Stimulated activated naive CD8-positive, alpha-beta T cell treated with anti-CD3 and anti-CD28 coated beads, Interleukin-15, Interleukin-2, amounts not matched to agents 100 ng/mL and 50 ng/mL, for 24 hours (primary cell): ENCODE results near the gene CHN2.
"Not testable (repeated sequence)": the region's sequence is repeated elsewhere in the genome, so short reads cannot be mapped to it uniquely, and the experiment has no call there.

Experiments
- H3K27ac Mint-ChIP-seq: one replicate; pipeline ENCODE4 v1.8.0; 2021; ENCODE audit warnings: mild to moderate bottlenecking, mixed read lengths
- H3K27me3 Mint-ChIP-seq: one replicate; pipeline ENCODE4 v1.8.0; 2021; ENCODE audit warnings: mixed read lengths
- H3K36me3 Mint-ChIP-seq: one replicate; pipeline ENCODE4 v1.8.0; 2021; ENCODE audit warnings: low read depth, mixed read lengths
- H3K4me1 Mint-ChIP-seq: one replicate; pipeline ENCODE4 v1.8.0; 2021; ENCODE audit warnings: low read depth, mixed read lengths
- H3K4me3 Mint-ChIP-seq: one replicate; pipeline ENCODE4 v1.8.0; 2021; ENCODE audit warnings: mild to moderate bottlenecking, mixed read lengths
- H3K9me3 Mint-ChIP-seq: one replicate; pipeline ENCODE4 v1.8.0; 2021; ENCODE audit warnings: mixed read lengths

CHN2 gene

DNA sequence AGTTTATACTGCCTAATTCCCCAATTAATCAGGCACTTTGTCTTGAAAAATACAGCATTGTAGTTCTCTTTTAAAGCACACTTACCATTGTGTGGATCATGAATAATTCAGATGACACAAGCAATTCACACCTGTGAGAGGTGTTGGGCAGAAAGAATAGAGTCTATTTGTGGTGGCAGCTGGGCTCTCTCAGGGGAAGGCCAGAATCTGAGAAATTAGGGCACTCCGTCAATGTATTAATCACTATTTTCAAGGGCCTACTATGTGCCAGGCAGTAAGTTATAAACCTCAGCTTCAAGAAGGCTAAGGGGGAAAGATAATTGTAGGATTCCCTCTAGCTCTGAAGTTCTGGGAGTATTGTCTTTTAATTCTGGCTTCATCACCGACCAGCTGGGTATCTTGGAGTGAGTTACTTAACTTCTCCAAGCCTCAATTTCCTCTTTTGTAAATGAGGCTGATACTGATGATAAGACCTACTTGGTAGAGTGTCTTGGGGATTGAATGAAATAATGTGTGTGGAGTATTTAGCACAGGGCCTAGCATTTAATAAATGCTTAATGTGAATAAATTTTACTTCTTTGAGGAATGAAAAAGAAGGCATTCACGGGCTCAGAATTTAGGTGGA is 2.5 kb downstream of the CHN2 start:
- Mint-ChIP-seq H3K4me1 (peaks cover 22% of the 10 kb centered on the region), H3K4me3 (peak overlapping the region; percentile 77), H3K36me3 (no peaks in the 10 kb centered on the region)

DNA sequence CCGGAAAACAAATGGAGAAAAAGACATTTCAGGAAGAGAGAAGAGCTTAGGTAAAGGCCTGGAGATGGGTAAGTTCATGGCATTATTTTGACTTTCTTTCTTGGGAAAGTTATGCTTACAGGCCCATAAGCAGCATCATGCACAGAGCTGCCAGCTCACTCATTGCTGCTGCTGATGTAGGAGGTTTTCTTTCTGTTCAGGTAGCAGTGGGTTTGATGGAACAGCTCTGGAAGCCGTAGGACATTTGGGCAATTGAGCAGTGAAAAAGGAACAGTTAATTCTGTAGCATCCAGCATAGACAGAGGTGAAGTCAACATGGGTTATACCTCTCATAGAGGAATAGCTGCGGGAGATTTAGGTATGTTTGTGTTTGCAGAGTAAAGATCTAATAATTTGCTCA is 3.3 kb downstream of the CHN2 start:
- H3K9me3 Mint-ChIP-seq = no peaks in the 10 kb centered on the region
- H3K4me3 Mint-ChIP-seq = no peak overlapping the region
- H3K27ac Mint-ChIP-seq = no peak overlapping the region
- peaks cover 22% of the 10 kb centered on the region for H3K4me1 Mint-ChIP-seq
- H3K27me3 Mint-ChIP-seq = peaks cover 46% of the 10 kb centered on the region
- no peaks in the 10 kb centered on the region for H3K36me3 Mint-ChIP-seq

More for the DNA sequence above, 2.5 kb downstream of the CHN2 start:
- H3K27me3 Mint-ChIP-seq = peaks cover 55% of the 10 kb centered on the region
- no peak overlapping the region for H3K27ac Mint-ChIP-seq
- no peaks in the 10 kb centered on the region for H3K9me3 Mint-ChIP-seq

DNA sequence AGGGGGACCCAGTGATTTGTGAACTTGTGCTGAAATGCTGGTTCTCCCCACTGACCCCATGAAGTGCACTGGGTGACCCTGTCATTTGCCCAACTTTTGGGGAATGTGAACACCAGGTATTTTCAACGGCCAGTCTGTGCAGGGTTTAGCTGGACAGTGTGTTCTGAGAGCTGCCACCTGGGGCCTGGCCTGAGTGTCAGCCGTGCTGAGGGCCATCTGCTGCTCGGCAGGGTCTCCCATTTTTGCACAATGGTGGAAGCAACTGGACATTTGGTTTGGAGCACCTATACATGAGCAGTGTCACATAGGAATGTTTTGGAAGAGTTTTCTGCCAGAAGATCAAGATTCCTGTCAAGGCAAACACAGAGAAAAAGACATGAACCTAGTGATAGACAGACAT is 5.2 kb downstream of the CHN2 start:
- Mint-ChIP-seq H3K4me1 (peaks cover 22% of the 10 kb centered on the region), H3K27me3 (peaks cover 34% of the 10 kb centered on the region)

DNA sequence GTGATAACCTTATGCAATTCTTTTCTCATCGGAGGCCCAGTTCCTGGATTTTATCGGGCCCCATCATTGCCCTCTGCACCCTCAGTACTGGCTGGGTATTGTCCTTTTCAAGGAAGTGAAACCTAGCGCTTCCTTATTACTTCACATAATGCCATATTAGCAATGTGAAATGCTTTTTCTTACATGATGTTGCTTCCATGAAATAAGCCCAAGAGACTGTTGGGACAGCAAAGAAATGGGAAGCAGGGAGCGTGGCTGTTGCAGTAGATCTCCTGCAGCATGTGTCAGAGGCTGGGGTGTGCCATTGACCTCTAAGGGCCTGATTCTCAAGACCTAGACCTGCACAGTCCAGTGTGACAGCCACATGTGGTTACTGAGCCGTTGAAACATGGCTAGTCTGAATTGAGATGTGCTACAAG is 8.1 kb downstream of the CHN2 start:
- H3K4me1 Mint-ChIP-seq = peaks cover 10% of the 10 kb centered on the region
- H3K9me3 Mint-ChIP-seq = no peaks in the 10 kb centered on the region
- H3K27me3 Mint-ChIP-seq = peaks cover 9% of the 10 kb centered on the region
- no peaks in the 10 kb centered on the region for H3K36me3 Mint-ChIP-seq
- H3K27ac Mint-ChIP-seq = no peak overlapping the region
- H3K4me3 Mint-ChIP-seq = no peak overlapping the region

More for the DNA sequence above, 5.2 kb downstream of the CHN2 start:
- Mint-ChIP-seq H3K36me3 (no peaks in the 10 kb centered on the region), H3K27ac (no peak overlapping the region), H3K9me3 (no peaks in the 10 kb centered on the region), H3K4me3 (no peak overlapping the region)

DNA sequence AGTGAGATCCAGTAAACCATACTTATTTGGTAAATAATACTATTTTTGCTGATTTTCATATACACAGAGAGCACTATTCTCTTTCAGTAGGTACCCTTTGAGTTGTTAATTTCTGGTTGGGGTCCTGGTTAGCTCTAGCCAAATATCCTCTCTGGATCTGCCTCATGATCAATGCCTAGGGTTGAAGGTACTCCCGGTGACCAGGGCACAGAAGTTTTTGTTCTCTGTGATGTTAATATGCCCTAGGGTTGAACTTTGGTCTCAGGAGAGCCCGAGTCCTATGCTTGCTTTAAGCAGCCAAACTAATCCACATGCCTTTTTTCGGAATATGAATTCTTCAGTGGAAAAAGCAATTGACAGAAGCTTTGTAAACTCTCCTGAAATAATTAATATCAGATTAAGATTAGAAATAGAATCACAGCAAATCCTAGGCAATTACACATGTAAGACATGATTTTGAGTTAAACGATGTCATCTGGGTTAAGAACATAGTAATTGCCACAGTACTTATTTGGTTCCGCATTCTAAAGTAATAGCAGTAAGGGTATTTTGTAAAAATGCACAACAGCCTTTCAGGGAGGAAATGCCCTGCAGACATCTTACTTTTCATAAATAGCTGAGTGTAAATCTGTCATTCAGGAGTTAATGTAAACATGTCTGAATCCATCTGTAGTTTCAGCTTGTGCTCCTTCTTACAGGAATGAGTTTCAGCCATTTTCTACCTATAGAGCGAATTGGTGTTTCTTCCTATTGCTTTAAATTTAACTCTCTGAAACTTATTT is 10.1 kb downstream of the CHN2 start:
- no peaks in the 10 kb centered on the region for H3K9me3 Mint-ChIP-seq
- no peaks in the 10 kb centered on the region for H3K27me3 Mint-ChIP-seq
- H3K4me1 Mint-ChIP-seq = peaks cover 21% of the 10 kb centered on the region
- no peak overlapping the region for H3K4me3 Mint-ChIP-seq
- no peaks in the 10 kb centered on the region for H3K36me3 Mint-ChIP-seq
- no peak overlapping the region for H3K27ac Mint-ChIP-seq

DNA sequence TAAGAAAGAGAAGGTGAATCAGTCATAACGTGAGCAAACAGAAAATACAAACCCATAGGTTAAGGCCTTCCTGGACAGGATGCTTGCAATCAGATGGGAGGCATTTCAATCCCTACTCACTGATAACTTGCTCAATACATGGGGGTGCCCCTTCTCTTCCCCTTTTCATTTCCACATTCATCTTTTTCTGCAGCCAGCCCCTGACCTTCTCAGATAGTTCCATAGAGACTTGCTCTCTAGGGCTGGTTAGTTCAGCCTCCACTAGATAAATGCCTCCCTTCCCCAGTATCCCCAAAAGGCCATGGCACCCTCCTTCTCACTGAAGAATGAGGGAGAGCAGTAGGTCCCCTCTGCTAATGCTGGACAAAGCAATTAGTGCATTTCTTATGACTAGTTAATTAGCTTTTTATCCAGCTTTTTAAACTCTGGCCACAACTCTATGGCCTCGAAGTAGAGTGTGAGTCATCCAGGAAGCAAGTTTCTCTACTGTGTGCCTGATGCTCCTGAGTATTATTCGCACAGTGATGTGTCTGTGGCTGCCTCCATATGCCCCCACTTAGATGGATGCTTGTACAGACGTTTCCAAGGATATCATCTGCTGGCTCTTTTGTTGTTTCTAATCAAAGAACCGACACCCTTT is 12.7 kb downstream of the CHN2 start:
- H3K36me3 Mint-ChIP-seq = no peaks in the 10 kb centered on the region
- H3K9me3 Mint-ChIP-seq = no peaks in the 10 kb centered on the region
- no peaks in the 10 kb centered on the region for H3K27me3 Mint-ChIP-seq
- no peak overlapping the region for H3K4me3 Mint-ChIP-seq
- peaks cover 21% of the 10 kb centered on the region for H3K4me1 Mint-ChIP-seq
- no peak overlapping the region for H3K27ac Mint-ChIP-seq

DNA sequence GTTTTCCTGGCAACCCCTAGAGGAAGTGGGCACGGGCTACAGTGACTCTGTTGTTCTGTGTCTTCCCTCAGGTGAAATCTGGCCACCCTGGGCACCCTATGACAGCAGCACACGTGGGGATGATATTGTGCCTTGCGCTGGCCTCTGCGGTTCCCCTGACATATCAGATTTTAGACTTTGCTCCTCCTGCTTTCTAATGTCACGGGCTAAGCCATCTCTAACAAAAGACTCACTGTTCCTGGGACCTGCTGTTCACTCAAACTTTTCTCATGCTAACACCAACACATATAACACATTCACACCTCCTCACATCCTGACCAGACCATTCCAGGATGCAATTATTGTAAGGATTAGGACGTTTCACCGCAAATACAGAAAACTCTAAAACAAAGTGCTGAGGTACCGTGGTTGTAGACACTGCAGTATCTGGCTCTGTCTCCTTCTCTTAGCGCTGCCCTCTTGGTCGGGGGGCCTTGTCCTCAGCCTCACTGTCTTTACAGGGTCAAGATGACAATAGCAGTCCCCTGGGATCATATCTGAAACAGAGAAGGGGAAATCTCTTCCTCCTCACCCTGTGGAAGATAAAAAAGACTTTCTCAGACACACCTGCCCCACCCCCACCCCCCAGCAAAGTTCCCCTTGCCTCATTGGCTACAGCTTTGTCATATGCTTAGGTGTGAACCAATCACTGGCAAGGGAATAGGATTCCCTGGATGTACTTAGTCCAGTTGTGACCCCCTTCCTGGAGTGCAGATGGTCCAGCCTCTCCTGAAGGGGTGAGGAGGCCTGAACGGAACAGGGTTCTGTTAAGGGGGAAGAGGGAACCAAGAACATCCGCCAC is 14.1 kb downstream of the CHN2 start:
- Mint-ChIP-seq H3K4me3 (no peak overlapping the region), H3K9me3 (no peaks in the 10 kb centered on the region), H3K27me3 (no peaks in the 10 kb centered on the region), H3K4me1 (peaks cover 21% of the 10 kb centered on the region), H3K36me3 (no peaks in the 10 kb centered on the region), H3K27ac (no peak overlapping the region)

DNA sequence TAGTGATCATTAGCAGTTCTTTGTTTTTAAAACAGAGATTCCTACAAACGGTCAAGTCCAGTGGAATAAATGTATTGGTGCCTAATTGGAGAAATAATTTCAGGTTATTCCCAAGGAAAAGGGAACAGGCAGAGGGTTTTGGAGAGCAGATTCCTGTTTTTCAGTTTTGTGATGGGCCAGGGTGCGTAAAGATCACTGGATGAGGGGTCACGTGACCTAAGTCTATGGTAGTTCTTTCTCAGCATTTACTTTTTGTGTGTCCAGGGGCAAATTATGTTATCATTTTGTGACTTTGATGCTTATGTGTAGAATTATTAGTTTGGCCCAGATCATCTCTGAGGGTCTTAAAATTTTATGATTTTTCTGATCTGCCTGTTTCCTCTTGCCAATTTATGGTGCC is 15.2 kb downstream of the CHN2 start:
- Mint-ChIP-seq H3K9me3 (no peaks in the 10 kb centered on the region), H3K4me3 (no peak overlapping the region), H3K27ac (no peak overlapping the region), H3K36me3 (no peaks in the 10 kb centered on the region), H3K27me3 (no peaks in the 10 kb centered on the region), H3K4me1 (peaks cover 21% of the 10 kb centered on the region)

DNA sequence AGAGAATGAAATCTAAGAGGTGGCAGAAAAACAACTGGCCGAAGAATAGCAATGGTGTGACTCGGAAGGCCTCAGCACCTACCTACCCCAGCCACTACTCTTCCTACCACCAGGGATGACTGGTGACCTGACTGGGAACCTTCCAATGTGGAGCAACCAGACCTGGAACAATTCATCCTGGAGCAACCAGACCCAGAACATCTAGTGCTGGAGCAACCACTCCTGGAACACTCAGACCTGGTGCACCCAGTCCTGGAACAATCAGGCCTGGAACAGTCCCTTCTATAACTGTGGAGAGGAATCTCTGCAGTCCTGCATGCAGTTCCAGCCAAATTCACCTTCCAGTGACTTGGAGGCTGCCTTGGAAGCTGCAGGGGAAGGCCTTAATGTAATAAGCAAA is 18.2 kb downstream of the CHN2 start:
- H3K36me3 Mint-ChIP-seq, H3K27ac Mint-ChIP-seq, H3K4me1 Mint-ChIP-seq, H3K27me3 Mint-ChIP-seq, H3K4me3 Mint-ChIP-seq, H3K9me3 Mint-ChIP-seq: not testable (repeated sequence)

DNA sequence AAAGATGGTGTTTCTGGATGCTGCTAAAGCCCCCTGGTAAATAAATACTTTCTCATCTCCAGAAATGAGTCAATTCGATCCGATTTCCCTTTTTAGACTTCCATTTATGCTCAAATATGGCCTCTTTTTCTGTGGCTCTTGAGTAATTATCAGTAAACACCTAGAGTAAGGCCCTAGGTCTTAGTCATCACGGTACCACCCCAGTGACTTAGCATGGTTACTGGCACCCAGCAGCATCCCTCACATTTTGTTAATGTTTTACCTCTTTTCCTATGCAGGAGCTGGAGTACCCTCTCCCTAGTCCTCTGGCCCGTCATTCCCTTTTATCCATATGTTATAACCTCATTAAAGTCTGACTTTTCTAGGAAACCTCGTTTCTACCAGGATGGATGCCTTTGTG is 19.5 kb downstream of the CHN2 start:
- H3K4me1 Mint-ChIP-seq = no peaks in the 10 kb centered on the region
- no peaks in the 10 kb centered on the region for H3K9me3 Mint-ChIP-seq
- H3K4me3 Mint-ChIP-seq = no peak overlapping the region
- no peaks in the 10 kb centered on the region for H3K36me3 Mint-ChIP-seq
- H3K27ac Mint-ChIP-seq = no peak overlapping the region
- no peaks in the 10 kb centered on the region for H3K27me3 Mint-ChIP-seq

DNA sequence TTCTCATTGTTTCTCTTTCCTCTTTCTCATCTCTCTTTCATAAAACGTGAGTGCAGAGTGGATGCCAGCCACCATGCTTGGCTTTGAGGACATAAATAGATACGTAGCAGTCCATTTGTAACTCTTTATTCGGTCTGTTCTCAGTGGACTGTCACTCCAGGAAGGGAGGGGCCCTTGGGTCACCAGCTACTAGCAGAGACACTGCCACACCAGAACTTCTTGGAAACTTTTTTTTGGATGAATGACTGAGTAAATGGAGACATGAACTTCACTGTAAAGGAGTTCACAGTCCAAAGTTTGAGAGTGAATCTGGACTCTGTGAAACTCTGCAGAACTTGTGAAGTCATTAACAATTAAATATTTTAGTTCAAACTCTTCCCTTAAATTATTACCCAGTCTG is 20.2 kb downstream of the CHN2 start:
- H3K36me3 Mint-ChIP-seq = no peaks in the 10 kb centered on the region
- no peak overlapping the region for H3K27ac Mint-ChIP-seq
- H3K27me3 Mint-ChIP-seq = no peaks in the 10 kb centered on the region
- H3K4me1 Mint-ChIP-seq = no peaks in the 10 kb centered on the region
- no peaks in the 10 kb centered on the region for H3K9me3 Mint-ChIP-seq
- H3K4me3 Mint-ChIP-seq = no peak overlapping the region

DNA sequence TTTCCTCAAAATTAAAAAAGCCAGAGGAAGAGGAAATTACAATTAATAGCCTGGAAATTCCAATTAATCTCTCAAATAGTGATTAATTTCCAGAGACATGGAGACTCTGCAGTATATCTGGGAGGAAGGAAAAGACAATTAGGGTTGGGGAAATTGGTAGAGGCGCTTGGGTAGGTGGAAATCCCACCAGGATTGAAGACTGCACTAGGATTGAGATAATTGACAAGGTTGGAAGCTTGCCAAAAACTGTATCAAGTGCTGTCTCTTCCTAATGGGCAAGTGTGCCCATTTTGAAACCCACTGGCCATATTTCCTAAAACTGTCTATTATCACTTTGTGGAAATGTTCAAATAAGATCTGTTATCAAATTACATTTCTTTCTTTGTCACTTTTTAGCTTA is 21.6 kb downstream of the CHN2 start:
- no peaks in the 10 kb centered on the region for H3K36me3 Mint-ChIP-seq
- H3K9me3 Mint-ChIP-seq = no peaks in the 10 kb centered on the region
- H3K4me1 Mint-ChIP-seq = no peaks in the 10 kb centered on the region
- H3K4me3 Mint-ChIP-seq = no peak overlapping the region
- no peaks in the 10 kb centered on the region for H3K27me3 Mint-ChIP-seq
- no peak overlapping the region for H3K27ac Mint-ChIP-seq

DNA sequence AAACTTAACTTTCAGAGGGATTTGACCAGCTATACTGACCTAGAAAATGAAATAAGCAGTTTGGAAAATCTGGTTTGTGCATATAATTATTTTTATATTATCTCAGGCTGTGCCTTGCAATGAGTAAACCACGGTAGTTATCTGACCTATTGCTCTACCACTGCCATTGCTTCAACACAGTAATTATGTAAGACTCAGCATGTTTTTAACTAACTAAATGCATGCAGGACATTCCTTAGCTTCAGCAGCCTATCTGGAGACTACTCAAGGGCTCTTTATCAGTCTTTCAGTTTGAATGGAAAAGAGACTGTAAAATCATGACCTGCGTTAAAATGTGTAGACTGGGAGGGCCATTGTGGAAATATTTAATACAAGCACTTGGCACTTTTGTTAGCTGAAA is 22.5 kb downstream of the CHN2 start:
- no peaks in the 10 kb centered on the region for H3K9me3 Mint-ChIP-seq
- H3K36me3 Mint-ChIP-seq = no peaks in the 10 kb centered on the region
- no peaks in the 10 kb centered on the region for H3K27me3 Mint-ChIP-seq
- H3K27ac Mint-ChIP-seq = no peak overlapping the region
- no peak overlapping the region for H3K4me3 Mint-ChIP-seq
- no peaks in the 10 kb centered on the region for H3K4me1 Mint-ChIP-seq

DNA sequence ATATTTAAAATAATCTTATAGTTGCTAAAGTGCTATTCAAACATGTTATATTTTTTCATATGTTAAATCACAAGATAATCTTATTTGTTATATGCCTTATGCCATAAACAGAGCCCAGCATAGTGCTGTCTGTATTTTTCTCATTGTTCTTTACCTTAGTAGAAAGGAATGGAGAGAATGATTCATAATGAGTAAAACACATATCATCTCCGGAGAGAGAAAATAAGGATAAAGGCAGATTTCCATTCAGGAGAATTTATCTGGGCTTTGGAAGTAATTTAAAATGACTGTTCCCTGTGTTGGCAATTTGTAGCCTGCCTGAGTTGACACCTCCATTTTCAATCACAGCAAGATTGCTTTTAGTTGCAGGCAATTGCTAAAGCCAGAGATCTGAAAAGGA is 30.2 kb downstream of the CHN2 start:
- H3K9me3 Mint-ChIP-seq = no peaks in the 10 kb centered on the region
- no peak overlapping the region for H3K4me3 Mint-ChIP-seq
- no peaks in the 10 kb centered on the region for H3K36me3 Mint-ChIP-seq
- H3K4me1 Mint-ChIP-seq = no peaks in the 10 kb centered on the region
- H3K27ac Mint-ChIP-seq = no peak overlapping the region
- H3K27me3 Mint-ChIP-seq = no peaks in the 10 kb centered on the region
